Kidney capillary endothelial cell (primary cell): Measurements from ENCODE around the gene C10orf62.

Experiments used
- DNase-seq: peaks from one replicate; pipeline ENCODE4 v3.0.0-alpha.2; 2018; ENCODE audit warnings: low spot score

Gene C10orf62

GRCh38 chr10:97584798-97585438 lies 4.6 kb upstream of the C10orf62 start:
- DNase-seq, result no peak

DNA sequence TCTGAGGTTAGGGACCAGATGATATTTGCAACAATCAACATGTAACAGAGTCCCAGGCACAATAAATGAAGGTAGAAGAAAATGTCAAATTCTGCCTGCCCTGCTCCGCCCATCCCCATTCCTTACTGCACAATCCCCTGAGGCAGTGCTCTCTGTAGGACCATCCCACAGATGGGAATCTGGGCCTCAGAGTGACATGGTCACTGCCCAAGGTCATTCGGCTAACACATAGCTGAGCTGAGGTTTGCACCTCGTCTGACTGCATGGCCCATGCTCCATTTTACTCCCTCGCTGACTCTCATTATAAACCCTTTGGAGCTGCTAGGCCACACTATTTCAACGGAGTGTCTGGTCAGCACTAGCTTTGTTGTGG lies 4.1 kb upstream of the C10orf62 start:
- no peak for DNase-seq

DNA sequence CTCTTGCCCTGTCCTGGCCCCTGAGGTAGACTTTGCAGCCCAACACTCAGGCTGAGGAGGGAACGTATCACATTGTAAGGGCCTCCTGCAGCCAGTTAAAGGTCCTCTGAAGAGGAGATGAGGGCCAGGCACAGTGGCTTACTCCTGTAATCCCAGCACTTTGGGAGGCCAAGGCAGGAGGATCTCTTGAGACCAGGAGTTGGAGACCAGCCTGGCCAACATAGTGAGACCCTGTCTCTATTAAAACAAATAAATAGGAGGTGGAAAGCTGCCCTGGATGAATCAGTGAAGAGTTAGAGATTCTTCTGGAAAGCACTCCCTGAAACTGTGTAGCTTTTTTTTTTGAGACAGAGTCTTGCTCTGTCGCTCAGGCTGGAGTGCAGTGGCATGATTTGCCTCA lies 2.3 kb upstream of the C10orf62 start:
- DNase-seq, result no peak

DNA sequence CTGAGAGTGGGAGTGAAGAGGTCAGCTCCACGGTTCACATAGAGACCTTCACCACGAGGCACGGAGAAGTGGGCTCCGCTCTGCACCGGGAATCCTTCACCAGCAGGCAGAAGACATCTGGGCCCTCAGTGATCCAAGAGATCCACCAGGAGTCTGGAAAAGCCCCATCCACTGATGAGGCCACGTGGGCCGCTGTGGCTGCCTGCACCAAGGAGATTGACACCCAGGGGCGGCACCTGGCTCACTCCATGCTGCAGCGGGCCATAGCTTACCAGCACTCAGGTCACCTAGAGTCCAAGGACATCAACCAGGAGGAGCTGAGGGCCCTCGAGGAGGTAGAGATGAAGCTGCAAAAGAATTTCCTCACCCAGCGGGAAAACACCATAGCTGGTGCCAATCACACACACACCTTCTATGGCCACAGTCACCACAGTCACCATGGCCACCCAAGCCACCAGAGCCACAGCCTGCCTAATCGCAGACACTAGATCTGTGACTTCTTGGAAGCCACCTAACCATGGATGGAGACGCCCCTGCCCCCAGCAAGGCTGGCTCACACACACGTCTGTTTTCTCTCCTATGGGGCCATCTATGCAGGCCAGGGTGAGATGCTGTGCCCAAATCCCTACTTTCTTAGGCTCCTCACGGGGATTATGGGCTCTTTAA lies 694 bp downstream of the C10orf62 start:
- DNase-seq, result no peak

DNA sequence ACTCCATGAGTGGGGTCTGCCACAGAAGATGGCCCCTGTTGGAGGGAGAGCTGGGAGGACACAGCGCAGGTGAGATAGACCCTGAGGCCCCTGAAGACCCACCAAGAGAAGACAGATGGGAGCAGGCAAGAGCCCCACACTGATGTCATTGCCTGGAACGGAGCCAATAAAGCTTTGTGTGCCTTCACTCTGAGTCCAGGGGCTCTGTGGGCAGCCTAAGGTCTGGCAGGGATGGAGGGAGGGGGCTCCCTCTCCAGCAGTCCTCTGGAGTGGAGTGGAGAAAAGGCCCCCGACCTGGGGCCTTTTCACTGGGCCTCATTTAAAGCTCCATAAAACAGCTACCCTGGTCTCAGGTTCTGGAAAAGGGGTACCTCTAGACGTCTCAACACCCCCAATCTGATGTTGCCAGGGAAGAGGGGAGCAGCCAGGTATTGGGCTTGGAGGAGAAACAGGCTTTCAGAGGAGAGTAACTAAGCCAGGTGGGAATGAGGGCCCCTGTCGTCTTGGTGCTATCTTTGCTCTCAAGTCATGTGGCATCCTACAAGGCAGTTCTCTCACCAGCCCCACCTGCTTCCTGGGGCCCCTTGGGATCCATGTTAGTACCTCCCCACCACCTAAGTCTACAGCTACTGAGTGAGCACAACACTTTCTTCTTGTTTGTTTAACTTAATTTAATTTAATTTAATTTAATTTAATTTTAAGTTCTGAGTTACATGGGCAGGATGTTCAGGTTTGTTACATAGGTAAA lies 1.4 kb downstream of the C10orf62 start:
- DNase-seq, result no peak

DNA sequence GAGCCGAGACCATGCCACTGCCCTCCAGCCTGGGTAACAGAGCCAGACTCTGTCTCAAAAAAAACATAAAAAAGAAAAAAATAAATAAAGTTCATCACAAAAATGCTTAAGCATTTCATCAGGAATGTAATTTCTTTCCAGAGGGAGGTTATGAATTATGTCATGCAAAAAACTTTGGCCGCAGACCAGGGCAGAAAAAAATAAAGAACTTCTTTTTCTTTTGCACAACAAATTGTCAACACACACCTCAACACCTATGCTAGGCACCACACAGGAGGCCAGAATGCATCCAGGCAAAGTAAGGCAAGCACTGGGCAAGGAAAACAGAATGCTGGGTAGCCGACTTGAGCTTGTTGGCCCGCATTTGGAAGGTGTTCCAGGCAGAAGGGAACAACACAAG lies 3.9 kb downstream of the C10orf62 start:
- no peak for DNase-seq

DNA sequence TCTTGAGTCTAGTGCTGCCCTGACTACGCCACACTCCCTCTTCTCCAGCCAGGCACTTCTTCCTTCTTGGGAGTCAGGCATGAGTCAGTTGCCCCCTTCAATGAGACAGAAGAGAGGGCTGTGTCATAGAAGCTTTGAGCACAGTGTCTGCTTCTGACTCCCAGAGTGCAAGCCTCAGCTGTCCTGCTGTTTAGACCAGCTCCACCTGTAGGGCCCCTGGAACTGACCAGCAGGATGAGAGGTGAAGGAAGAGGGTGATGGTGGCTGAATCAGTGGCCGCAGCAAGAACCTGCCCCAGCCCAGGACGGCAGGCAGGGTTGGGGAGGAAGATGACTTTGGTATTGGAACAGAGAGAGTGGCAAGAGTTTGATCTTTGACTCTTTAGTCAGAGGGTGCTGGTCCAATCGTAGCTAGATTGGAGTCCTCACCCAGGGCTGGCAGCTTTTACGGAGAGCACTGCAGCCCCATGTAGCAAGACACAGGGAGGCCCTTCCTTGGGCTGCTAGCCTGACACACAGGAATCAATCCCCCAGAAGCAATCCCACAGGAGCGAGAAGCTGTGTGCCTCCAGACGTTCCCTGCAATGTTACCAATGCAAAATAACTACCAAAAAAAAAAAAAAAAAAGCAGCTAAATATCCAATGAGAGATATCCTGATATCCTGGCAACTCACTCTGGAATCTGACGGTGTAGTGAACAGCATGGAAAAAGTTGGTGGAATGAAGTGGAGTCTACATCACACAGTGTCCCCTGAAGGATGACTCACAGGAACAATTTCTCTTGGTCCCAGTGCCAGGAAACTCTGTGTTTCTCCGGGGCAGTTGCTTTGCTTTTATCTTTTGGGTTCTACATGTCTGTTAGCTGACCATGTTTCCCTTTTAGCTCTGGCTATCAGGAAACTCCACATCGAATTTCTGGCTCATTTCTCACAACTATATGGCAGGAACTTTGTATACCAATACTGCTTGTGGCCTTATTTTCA lies 6.9 kb downstream of the C10orf62 start:
- peak; percentile 95 for DNase-seq

DNA sequence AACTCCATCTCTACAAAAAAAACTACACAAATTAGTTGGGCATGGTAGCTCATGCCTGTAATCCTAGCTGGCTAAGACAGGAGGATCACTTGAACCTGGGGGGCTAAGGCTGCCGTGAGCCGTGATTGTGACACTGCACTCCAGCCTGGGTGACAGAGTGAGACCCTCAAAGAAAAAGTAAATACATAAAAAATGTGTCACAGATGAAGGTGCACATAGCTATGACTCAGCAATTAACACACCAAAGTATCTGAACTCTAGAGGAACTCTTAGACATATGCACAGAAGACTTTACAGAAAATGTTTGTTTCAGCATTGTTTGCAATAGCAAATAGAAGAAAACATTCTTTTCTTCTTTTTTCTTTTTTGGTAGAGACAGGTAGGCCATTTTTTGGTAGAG lies 8.3 kb downstream of the C10orf62 start:
- peak; percentile 14 for DNase-seq

- DNase-seq, result no peak
Measured at GRCh38 chr10:97598407-97599271, 9.1 kb downstream of the C10orf62 start.

DNA sequence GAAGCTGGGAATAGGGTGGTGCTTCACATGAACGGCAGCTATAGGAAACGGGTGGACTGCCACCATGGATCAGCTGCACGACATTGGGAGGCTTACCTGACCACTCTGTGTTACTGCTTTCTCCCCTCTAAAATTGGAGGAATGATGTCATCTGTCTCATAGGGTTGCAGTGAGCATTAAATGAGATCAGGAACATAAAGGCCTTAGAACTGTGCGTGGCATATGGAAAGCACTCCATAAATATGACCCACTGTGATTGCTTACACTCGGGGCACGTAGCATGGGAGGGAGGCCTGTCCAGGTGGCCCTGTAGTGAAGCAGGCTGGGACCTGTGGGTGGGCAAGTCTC lies 9.7 kb downstream of the C10orf62 start:
- no peak for DNase-seq

DNA sequence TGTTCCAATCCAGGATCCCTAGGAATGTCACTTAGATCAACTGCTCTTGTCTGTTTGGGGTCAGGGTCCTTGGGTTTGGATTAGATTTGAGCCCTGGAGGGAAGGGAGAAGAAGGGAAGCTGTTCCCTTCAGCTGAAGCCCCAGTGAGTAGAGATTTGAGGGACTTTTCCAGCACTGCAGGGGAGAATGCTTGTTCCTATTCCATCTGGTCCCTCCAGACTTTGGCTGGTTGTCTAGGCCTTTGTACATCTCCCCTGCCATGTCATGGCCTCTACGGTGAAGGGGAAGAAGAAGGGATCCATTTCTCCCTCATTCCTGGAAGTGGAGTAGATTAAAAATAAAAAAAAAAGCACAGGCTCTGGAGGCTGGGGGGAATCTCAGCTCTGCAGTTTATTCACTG lies 11.1 kb downstream of the C10orf62 start:
- no peak for DNase-seq

DNA sequence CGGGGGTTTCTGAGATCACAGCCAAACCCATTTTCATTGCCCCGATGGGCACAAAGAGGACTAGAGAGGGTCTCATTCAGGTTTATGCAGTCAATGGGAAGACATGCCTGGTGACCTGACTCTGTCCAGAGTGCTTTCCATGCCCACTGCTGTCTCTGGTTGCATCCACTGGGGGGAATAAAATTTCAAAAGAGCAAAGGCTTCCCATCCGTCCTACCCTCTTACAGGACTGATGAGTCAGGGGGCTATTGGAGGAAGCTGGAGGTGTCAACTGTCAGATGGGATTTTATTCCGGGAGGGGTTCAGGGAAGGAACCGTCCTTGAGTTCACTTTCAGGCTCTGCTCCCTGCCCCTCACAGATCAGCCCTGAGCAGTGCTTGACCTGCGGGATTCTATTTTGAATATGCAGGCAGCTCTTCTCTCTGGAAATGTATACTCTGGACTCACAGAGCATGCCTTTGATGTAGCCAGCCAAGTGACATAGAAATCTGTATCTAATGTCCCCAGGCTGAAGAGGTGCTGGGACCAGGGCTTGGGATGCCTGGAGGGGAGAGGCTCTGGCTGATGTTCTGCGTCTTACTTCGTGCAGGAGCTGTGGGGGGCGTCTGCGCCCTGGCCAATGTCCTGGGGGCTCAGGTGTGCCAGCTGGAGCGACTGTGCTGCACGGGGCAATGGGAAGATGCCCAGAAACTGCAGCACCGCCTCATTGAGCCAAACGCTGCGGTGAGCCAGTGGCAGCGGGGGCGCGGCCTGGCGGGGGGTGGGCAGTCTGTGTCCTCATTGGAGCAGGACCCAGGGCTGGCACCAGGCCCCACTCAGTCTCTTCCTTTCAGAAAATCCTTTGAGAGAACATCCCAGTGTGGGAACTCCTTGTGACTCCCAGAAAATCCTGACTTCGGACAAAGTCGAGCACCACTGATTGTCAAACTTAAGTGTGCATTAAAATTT lies 12.0 kb downstream of the C10orf62 start:
- DNase-seq, result no peak

DNA sequence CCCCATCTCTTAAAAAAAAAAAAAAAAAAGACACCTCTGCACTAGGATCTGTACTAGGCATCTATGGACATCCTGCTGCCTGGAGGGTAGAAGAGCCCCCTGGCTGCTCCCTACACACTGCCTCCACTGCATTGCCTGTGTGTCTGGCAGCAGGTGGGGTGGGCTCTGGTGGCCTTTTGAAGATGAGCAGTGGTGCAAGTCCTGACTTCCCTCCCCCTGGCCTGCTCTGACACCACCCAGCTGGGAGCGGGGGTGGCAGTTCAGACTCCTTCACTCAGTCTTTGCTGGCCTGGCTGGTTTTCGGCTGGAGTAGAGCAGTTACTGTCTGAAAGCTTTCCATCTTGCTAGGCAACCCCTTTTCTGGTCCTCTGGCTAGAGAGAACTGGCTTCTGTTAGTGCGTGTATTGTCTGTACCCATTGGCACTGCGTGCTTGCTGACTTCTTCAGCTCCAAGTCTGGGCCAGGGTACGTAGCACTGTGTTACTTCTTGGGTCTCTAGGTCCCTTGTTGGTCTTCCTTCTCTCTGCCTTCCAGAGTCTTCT lies 17.6 kb downstream of the C10orf62 start:
- DNase-seq, result no peak

DNA sequence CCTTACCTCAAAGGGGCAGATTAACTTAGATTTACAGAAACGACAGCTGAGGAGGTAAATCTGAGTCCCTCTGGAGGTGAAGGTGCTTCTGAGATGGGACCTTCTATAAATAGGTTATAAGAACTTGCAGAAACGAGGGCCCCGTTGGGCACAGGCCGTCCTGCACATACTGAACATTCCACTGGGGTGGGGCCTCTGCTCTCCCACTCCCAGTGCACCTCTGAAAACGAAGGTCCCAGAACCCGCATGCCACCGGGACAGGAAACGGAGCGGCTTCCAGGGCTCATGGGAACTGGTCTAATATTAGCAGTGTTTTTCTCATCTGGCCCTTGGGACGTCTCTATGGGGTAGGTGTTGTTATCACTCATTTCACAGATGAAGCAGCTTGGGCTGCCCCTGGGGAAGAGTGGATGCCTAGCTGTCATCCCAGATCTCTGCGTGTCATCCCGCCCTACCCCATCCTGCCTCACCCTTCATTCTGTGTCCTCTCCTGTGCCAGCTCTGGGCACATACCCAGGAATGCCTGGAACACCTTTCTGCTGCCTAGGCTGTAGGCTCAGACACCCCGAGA lies 19.6 kb downstream of the C10orf62 start:
- no peak for DNase-seq

GRCh38 chr10:97611473-97611872 lies 22.0 kb downstream of the C10orf62 start:
- no peak for DNase-seq

DNA sequence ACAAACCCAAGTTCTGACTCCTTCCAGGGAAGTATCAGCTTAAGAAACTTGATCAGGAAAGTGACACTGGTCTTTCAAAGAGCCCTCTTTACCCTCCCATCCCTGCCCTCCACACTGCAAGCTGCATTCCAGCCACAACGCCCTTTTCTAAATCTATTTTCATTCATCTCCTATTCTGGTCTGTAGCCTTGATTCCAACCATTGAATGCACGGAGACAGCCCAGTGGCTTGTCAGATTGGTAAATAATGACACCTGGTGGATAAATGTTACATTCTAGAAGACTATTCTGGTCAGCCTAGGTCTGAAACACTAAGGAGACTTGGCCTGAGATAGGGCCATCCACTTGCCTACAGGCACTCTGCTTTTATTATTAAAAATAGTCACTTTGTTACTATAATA lies 22.9 kb downstream of the C10orf62 start:
- peak; percentile 62 for DNase-seq

DNA sequence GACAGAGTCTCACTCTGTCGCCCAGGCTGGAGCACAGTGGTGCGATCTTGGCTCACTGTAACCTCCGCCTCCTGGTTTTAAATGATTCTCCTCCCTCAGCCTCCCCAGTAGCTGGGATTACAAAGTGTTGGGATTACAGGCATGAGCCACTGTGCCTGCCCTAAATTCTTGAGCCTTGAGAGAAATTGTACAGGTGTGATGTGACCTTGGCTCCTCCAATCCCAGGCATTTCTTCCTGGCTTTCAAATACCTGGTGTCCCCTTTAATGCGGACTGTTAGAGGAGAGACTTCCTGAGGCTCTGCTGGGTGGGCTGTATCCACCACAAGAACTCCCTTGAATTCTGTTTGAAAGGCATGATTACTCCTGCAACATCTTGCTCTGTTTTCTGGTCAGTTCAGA lies 28.8 kb downstream of the C10orf62 start:
- DNase-seq, result no peak

GRCh38 chr10:97618733-97619132 lies 29.2 kb downstream of the C10orf62 start:
- no peak for DNase-seq

DNA sequence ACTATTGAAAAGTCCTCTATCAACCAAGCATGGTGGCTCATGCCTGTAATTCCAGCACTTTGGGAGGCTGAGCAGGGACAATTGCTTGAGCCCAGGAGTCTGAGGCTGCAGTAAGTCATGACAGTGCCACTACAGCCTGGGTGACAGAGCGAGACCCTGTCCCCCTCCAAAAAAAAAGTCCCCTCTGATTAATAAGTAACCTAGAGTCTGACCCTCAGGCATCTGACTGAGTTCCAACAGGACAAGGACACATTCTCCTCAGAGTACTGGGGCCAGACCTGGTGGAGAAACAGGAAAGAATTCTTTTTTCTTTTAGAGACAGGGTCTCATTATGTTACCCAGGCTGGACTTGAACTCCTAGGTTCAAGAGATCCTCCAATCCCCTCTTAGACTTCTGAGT lies 33.8 kb downstream of the C10orf62 start:
- DNase-seq, result no peak

DNA sequence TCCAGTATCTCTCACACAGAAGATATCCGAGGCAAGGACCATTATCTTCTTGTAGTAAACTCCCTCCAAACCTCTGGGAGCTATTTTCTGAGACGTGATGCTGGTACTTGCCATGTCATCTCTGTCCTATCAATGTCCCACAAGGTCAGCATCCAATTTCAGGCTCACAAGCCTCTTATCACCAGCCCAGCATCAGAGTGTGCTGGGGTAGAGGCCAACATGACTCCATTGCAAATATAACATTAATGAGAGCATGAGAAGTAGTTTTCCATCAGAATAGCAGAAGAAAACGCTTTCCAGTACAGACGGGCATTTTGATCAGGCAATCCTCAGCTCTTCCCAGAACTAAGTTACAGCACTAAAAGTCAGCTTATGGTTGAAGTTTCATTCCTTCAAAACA lies 38.2 kb downstream of the C10orf62 start:
- DNase-seq, result no peak
